HFFc6 (cell line): Measurements from ENCODE around the gene PRKCE. TPM values are rescaled to one million over a fixed set of nuclear protein-coding genes. Genes with fewer than 3 reads are reported as not detected.
A peak's percentile ranks its signal among the peaks of the same experiment; 100 is the strongest.

Source experiments
- DNase-seq: peaks from one replicate; pipeline ENCODE4 v3.0.0-alpha.2; 2018
- H3K27ac Mint-ChIP-seq: 2 replicates; pipeline ENCODE4 v1.8.0; 2020; ENCODE audit warnings: mild to moderate bottlenecking, mixed read lengths
- H3K27me3 Mint-ChIP-seq: 2 replicates; pipeline ENCODE4 v1.8.0; 2021; ENCODE audit warnings: mild to moderate bottlenecking, moderate library complexity, mixed read lengths; ENCODE audit not compliant: insufficient read depth
- H3K36me3 Mint-ChIP-seq: 2 replicates; pipeline ENCODE4 v1.8.0; 2021; ENCODE audit warnings: low read depth, mixed read lengths
- H3K4me1 Mint-ChIP-seq: 2 replicates; pipeline ENCODE4 v1.8.0; 2020; ENCODE audit warnings: low read depth, mixed read lengths
- H3K4me3 Mint-ChIP-seq: 2 replicates; pipeline ENCODE4 v1.8.0; 2020; ENCODE audit warnings: mild to moderate bottlenecking, moderate library complexity, mixed read lengths
- H3K9me3 Mint-ChIP-seq: 2 replicates; pipeline ENCODE4 v1.8.0; 2020; ENCODE audit warnings: mild to moderate bottlenecking, mixed read lengths
- CTCF ChIP-seq: fragments of 200-600 bp; sonication (generic); IDR thresholded peaks from 2 replicates; pipeline ENCODE4 v1.5.0; 2021; ENCODE audit warnings: antibody characterized with exemption, mild to moderate bottlenecking
- total RNA-seq, 6 experiments: library from RNA; stranded (reverse); fragmentation: NEBNext Ultra II Directional; extraction: Animal tissue kit (Norgen Biotek cat#: 25700); gene quantifications; 2 replicates in 1 of 6; 3 replicates in 5 of 6; pipeline ENCODE4 v1.2.3, GENCODE V29; 2021

Gene PRKCE
- total RNA-seq, 6 experiments from 2014 or later: 10.8 to 13.7 (median 12.0) TPM

GRCh38 chr2:45992741-45993475 is 341.4 kb downstream of the PRKCE start:
- no peak for TF ChIP-seq CTCF
- no peak for DNase-seq
- Mint-ChIP-seq H3K9me3 (no peaks in the 10 kb centered on the region), H3K27ac (peak overlapping the region; percentile 85), H3K4me3 (peak overlapping the region; percentile 1; the same call in 1 of the 2 replicates), H3K27me3 (peaks cover 3% of the 10 kb centered on the region; the same call in 1 of the 2 replicates), H3K4me1 (peaks cover 30% of the 10 kb centered on the region), H3K36me3 (no peaks in the 10 kb centered on the region)

- H3K4me3 Mint-ChIP-seq: no peak overlapping the region
- H3K4me1 Mint-ChIP-seq: peaks cover 30% of the 10 kb centered on the region
- no peaks in the 10 kb centered on the region for H3K9me3 Mint-ChIP-seq
- H3K27me3 Mint-ChIP-seq: peaks cover 3% of the 10 kb centered on the region; the same call in 1 of the 2 replicates
- peak overlapping the region; percentile 85; the same call in 1 of the 2 replicates for H3K27ac Mint-ChIP-seq
- peak; percentile 92 for TF ChIP-seq CTCF
- peak; percentile 77 for DNase-seq
- H3K36me3 Mint-ChIP-seq: no peaks in the 10 kb centered on the region
Measured at GRCh38 chr2:45993476-45993991, 342.1 kb downstream of the PRKCE start.

GRCh38 chr2:45994060-45994459 is 342.6 kb downstream of the PRKCE start:
- Mint-ChIP-seq H3K9me3 (no peaks in the 10 kb centered on the region), H3K4me3 (no peak overlapping the region), H3K27me3 (no peaks in the 10 kb centered on the region), H3K36me3 (no peaks in the 10 kb centered on the region), H3K27ac (no peak overlapping the region), H3K4me1 (peaks cover 33% of the 10 kb centered on the region)
- no peak for TF ChIP-seq CTCF
- DNase-seq: no peak

GRCh38 chr2:46000660-46001059 is 349.2 kb downstream of the PRKCE start:
- Mint-ChIP-seq H3K4me1 (peaks cover 49% of the 10 kb centered on the region), H3K27me3 (no peaks in the 10 kb centered on the region), H3K9me3 (no peaks in the 10 kb centered on the region), H3K36me3 (peaks cover 27% of the 10 kb centered on the region), H3K4me3 (no peak overlapping the region), H3K27ac (no peak overlapping the region)
- no peak for DNase-seq
- TF ChIP-seq CTCF: no peak

GRCh38 chr2:46001290-46001689 is 349.8 kb downstream of the PRKCE start:
- Mint-ChIP-seq H3K27me3 (no peaks in the 10 kb centered on the region), H3K27ac (no peak overlapping the region), H3K36me3 (peaks cover 27% of the 10 kb centered on the region), H3K9me3 (no peaks in the 10 kb centered on the region), H3K4me3 (no peak overlapping the region), H3K4me1 (peaks cover 49% of the 10 kb centered on the region)
- TF ChIP-seq CTCF: no peak
- DNase-seq: no peak
